Vagina (tissue), 2 donors: ENCODE data around the gene GALNT9. TPM values are rescaled to one million over a fixed set of nuclear protein-coding genes. Genes with fewer than 3 reads are reported as not detected.

Experiments used
- DNase-seq, 2 donors: peaks; one replicate each; pipeline ENCODE4 v3.0.0-alpha.2; 2017; ENCODE audit errors: extremely low spot score in 2 of 2
- H3K27ac ChIP-seq: fragments of 200-600 bp; sonication (generic); one replicate; pipeline ENCODE4 v1.5.1; 2019
- H3K27me3 ChIP-seq: fragments of 200-600 bp; sonication (generic); one replicate; pipeline ENCODE4 v1.5.1; 2019
- H3K36me3 ChIP-seq, 2 donors: fragments of 200-600 bp; sonication (generic); one replicate each; pipeline ENCODE4 v1.5.1; 2017 to 2019
- H3K4me1 ChIP-seq: fragments of 200-600 bp; sonication (generic); one replicate; pipeline ENCODE4 v1.5.1; 2019
- H3K4me3 ChIP-seq, 2 donors: fragments of 200-600 bp; sonication (generic); 1 replicate in 1 of 2; 2 replicates in 1 of 2; pipeline ENCODE4 v1.5.1; 2016 to 2019
- H3K9me3 ChIP-seq: fragments of 200-600 bp; sonication (generic); one replicate; pipeline ENCODE4 v1.5.1; 2019
- POLR2A ChIP-seq, 2 donors: fragments of 450-650 bp; IDR thresholded peaks; one replicate each; pipeline ENCODE4 v1.6.1; 2017; ENCODE audit warnings: antibody characterized with exemption in 2 of 2, mild to moderate bottlenecking in 2 of 2, moderate library complexity in 2 of 2
- POLR2AphosphoS5 ChIP-seq, 2 donors: sonication (generic); formaldehyde crosslinking; IDR thresholded peaks; one replicate each; pipeline ENCODE4 v1.9.0; 2017; ENCODE audit warnings: antibody characterized with exemption in 2 of 2, mild to moderate bottlenecking in 2 of 2, low read depth in 1 of 2; ENCODE audit not compliant: insufficient read depth in 1 of 2
- intact Hi-C: fragments of 100-400 bp; cut with DNase I; formaldehyde crosslinking; loops from one replicate; pipeline ENCODE4 v1.15.1; 2023
- total RNA-seq: library from RNA; depleted of rRNA; stranded (reverse); fragments of >200 nt; gene quantifications from one replicate; pipeline ENCODE4 v1.2.3, GENCODE V29; 2016
- TF ChIP-seq, protein P1 (sequence below), 3 experiments: fragments of 450-650 bp in 2 of 3; fragments of 200-600 bp in 1 of 3; sonication (generic) in 1 of 3; IDR thresholded peaks; one replicate each; pipeline ENCODE4 v1.5.1; 2017 to 2019; ENCODE audit warnings: antibody characterized with exemption in 3 of 3, mild to moderate bottlenecking in 2 of 3, moderate library complexity in 2 of 3

The GALNT9 gene
- total RNA-seq, 1 donor from 2014 or later = 1.5 TPM

DNA sequence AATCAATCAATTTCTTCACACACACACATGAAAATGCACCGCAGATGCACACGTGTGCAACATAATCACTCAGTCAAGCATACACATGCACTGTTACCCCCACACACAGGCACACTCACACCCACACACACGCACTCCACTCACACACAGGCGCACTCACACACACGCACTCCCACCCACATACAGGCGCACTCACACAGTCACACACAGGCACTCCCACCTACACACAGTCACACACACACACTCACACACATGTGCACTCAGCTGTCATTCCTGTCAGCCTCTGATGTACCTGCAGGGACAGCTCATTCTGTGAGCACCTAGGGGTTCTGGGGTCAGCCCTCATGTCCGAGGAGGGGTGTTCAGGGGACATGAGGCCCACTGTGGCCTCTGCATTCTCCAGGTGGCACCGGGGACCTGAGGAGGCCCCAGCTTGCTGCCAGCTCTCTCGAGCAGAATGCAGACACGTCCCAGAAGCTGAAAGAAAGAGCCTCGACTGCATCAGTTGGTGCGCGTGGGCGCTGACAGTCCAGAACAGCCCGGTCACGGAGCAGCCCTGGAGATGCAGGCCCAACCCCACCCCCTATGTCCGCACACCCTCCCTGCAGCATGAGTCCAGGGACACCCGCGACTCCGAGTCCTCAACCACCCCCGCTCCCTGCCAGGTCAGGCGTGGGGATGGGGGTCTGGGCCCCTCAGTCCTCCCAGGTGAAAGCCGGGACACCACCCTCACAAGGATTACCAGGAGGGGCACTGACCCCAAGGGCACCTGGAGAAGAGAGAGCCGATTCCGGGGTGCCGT is 115.8 kb downstream of the GALNT9 start:
- intact Hi-C loops = no loop called here
- no peaks in the 10 kb centered on the region for H3K4me1 ChIP-seq
- H3K4me3 ChIP-seq = no peak overlapping the region
- TF ChIP-seq POLR2A (IDR thresholded peaks at IDR 0.05) (no peak), POLR2AphosphoS5 (IDR thresholded peaks at IDR 0.05; ENCODE audit: insufficient read depth in 1 of 2, low read depth in 1 of 2) (no peak)
- TF ChIP-seq, protein P1, sequence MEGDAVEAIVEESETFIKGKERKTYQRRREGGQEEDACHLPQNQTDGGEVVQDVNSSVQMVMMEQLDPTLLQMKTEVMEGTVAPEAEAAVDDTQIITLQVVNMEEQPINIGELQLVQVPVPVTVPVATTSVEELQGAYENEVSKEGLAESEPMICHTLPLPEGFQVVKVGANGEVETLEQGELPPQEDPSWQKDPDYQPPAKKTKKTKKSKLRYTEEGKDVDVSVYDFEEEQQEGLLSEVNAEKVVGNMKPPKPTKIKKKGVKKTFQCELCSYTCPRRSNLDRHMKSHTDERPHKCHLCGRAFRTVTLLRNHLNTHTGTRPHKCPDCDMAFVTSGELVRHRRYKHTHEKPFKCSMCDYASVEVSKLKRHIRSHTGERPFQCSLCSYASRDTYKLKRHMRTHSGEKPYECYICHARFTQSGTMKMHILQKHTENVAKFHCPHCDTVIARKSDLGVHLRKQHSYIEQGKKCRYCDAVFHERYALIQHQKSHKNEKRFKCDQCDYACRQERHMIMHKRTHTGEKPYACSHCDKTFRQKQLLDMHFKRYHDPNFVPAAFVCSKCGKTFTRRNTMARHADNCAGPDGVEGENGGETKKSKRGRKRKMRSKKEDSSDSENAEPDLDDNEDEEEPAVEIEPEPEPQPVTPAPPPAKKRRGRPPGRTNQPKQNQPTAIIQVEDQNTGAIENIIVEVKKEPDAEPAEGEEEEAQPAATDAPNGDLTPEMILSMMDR (IDR thresholded peaks at IDR 0.05) = no peak
- DNase-seq = no peak
- H3K27ac ChIP-seq = no peak overlapping the region
- H3K9me3 ChIP-seq = no peaks in the 10 kb centered on the region
- no peaks in the 10 kb centered on the region for H3K36me3 ChIP-seq
- H3K27me3 ChIP-seq = no peaks in the 10 kb centered on the region

DNA sequence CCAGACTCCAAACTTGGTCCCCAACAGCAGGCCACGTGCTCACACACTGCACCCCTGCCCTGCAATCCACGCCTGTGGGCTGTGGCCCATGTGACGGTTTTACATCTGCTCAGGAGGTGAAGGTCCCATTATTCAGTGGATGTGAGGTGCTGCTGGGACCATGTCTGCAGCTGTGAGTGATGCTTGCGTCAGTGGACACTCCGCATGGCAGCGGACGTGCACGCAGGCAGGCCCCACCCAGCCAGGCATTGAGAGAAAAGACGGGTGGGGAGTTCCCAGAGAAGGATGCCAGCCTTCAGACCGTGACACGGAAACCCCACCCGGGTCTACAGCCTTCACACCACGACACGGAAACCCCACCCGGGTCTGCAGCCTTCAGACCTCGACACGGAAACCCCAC is 117.6 kb downstream of the GALNT9 start:
- no peaks in the 10 kb centered on the region for H3K36me3 ChIP-seq
- DNase-seq = no peak

DNA sequence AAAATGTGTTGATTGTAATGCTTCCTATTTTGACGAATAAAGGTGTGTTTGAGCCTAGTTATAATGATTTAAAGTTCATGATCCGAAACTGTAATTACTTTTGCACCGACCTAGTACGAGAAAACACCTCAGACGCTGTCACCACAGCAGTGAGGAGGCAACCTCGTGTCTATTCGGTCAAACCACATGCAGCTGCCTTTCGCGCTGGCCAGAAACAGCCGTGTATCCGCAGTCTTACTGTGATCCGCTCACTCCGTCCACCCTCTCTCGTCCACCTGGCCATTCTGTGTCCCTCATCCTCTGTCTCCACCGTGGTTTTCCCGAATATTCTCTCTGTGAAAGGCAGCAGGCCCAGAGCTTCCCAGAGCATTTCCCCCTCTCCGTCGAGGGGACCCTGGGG is 118.1 kb downstream of the GALNT9 start:
- no peak for TF ChIP-seq POLR2AphosphoS5 (IDR thresholded peaks at IDR 0.05; ENCODE audit: insufficient read depth in 1 of 2, low read depth in 1 of 2)
- TF ChIP-seq, protein P1 (IDR thresholded peaks at IDR 0.05) = no peak
- TF ChIP-seq POLR2A (IDR thresholded peaks at IDR 0.05) = no peak
- H3K4me3 ChIP-seq = no peak overlapping the region
- H3K9me3 ChIP-seq = no peaks in the 10 kb centered on the region
- H3K36me3 ChIP-seq = no peaks in the 10 kb centered on the region
- no peak overlapping the region for H3K27ac ChIP-seq
- H3K27me3 ChIP-seq = no peaks in the 10 kb centered on the region
- DNase-seq = no peak
- no peaks in the 10 kb centered on the region for H3K4me1 ChIP-seq
- intact Hi-C loops = no loop called here

More for the DNA sequence above, 117.6 kb downstream of the GALNT9 start:
- Histone ChIP-seq H3K9me3 (no peaks in the 10 kb centered on the region), H3K4me3 (no peak overlapping the region), H3K4me1 (no peaks in the 10 kb centered on the region), H3K27me3 (no peaks in the 10 kb centered on the region), H3K27ac (no peak overlapping the region)
- no peak for TF ChIP-seq POLR2AphosphoS5 (IDR thresholded peaks at IDR 0.05; ENCODE audit: insufficient read depth in 1 of 2, low read depth in 1 of 2)
- no peak for TF ChIP-seq POLR2A (IDR thresholded peaks at IDR 0.05)
- TF ChIP-seq, protein P1 (IDR thresholded peaks at IDR 0.05) = no peak
- intact Hi-C loops = no loop called here

DNA sequence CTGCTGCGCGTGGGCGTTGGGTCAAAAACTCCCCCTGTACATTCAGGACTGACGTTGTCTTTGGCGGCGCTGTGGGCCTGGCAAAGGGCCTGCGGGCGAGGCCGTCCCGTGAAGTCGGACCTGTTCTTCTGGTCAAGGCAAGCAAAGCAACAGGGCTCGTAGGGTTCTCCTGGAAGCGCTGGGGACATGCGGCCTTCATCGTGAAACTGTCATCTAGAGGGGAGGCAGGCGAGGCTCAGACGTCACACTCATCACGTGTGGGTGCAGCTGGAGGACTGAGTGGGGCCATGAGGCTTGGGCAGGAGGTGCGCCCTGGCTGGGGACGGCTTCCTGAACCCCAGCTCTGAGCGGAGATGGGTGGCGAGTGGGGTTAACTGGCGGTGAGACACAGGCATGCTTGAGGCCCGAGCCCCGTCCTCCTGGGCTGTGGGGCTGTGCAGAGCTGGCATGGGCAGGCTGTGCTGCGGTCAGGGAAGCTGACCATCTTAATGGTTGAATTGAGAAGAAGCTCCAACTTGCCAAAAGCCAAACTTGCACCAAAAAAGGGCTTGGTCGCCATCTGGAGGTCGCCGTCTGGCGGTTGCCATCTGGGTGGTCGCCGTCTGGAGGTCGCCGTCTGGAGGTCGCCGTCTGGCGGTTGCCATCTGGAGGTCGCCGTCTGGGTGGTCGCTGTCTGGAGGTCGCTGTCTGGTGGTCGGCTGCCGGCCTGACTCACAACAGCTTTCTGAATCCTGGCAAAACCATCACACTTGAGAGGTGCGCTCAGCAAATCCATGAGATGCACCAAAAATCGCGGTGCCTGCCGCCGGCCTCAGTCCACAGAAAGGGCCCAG is 119.0 kb downstream of the GALNT9 start:
- no peaks in the 10 kb centered on the region for H3K36me3 ChIP-seq
- peaks cover 5% of the 10 kb centered on the region for H3K27me3 ChIP-seq
- no peak overlapping the region for H3K27ac ChIP-seq
- peaks cover 7% of the 10 kb centered on the region for H3K4me1 ChIP-seq
- H3K4me3 ChIP-seq = no peak overlapping the region
- intact Hi-C loops = no loop called here
- H3K9me3 ChIP-seq = no peaks in the 10 kb centered on the region
- TF ChIP-seq, protein P1 (IDR thresholded peaks at IDR 0.05) = no peak
- TF ChIP-seq POLR2A (IDR thresholded peaks at IDR 0.05) = no peak
- no peak for TF ChIP-seq POLR2AphosphoS5 (IDR thresholded peaks at IDR 0.05; ENCODE audit: insufficient read depth in 1 of 2, low read depth in 1 of 2)
- DNase-seq = no peak
